Stimulated activated CD8-positive, alpha-beta memory T cell treated with anti-CD3 and anti-CD28 coated beads, Interleukin-4, amount 100 ng/mL, for 24 hours (primary cell): ENCODE data around the gene C1orf21.

Source experiments
- DNase-seq: peaks from one replicate; pipeline ENCODE4 v3.0.0-alpha.2; 2020; ENCODE audit warnings: low read depth

The C1orf21 gene

GRCh38 chr1:184513966-184514365, 127.1 kb downstream of the C1orf21 start:
- no peak for DNase-seq

GRCh38 chr1:184514447-184514846, 127.6 kb downstream of the C1orf21 start:
- no peak for DNase-seq

GRCh38 chr1:184517130-184517529, 130.3 kb downstream of the C1orf21 start:
- no peak for DNase-seq

GRCh38 chr1:184518736-184519357, 132.0 kb downstream of the C1orf21 start:
- no peak for DNase-seq

GRCh38 chr1:184520336-184520735, 133.5 kb downstream of the C1orf21 start:
- DNase-seq = no peak

- no peak for DNase-seq
Measured at GRCh38 chr1:184524248-184524647, 137.4 kb downstream of the C1orf21 start.

GRCh38 chr1:184527402-184527801, 140.6 kb downstream of the C1orf21 start:
- no peak for DNase-seq

GRCh38 chr1:184530226-184530625, 143.4 kb downstream of the C1orf21 start:
- DNase-seq = no peak

GRCh38 chr1:184531296-184531695, 144.5 kb downstream of the C1orf21 start:
- DNase-seq = no peak

GRCh38 chr1:184532199-184532598, 145.4 kb downstream of the C1orf21 start:
- no peak for DNase-seq

GRCh38 chr1:184533049-184533448, 146.2 kb downstream of the C1orf21 start:
- DNase-seq = no peak

GRCh38 chr1:184533915-184534314, 147.1 kb downstream of the C1orf21 start:
- DNase-seq = no peak

GRCh38 chr1:184534690-184535089, 147.9 kb downstream of the C1orf21 start:
- DNase-seq = no peak

- DNase-seq = no peak
Measured at GRCh38 chr1:184535191-184535970, 148.6 kb downstream of the C1orf21 start.

- no peak for DNase-seq
Measured at GRCh38 chr1:184536246-184536985, 149.6 kb downstream of the C1orf21 start.

- no peak for DNase-seq
Measured at GRCh38 chr1:184539580-184539979, 152.8 kb downstream of the C1orf21 start.

GRCh38 chr1:184541537-184542152, 154.8 kb downstream of the C1orf21 start:
- no peak for DNase-seq

GRCh38 chr1:184542291-184542690, 155.5 kb downstream of the C1orf21 start:
- DNase-seq = no peak

- DNase-seq = no peak
Measured at GRCh38 chr1:184545601-184546000, 158.8 kb downstream of the C1orf21 start.

- DNase-seq = no peak
Measured at GRCh38 chr1:184552446-184552845, 165.6 kb downstream of the C1orf21 start.

- DNase-seq = no peak
Measured at GRCh38 chr1:184553845-184554244, 167.0 kb downstream of the C1orf21 start.
